ENCODE measurements around the gene LMX1B. TPM values are rescaled to one million over a fixed set of nuclear protein-coding genes. Genes with fewer than 3 reads are reported as not detected.
A peak's percentile ranks its signal among the peaks of the same experiment; 100 is the strongest.
"Not testable (repeated sequence)": the region's sequence is repeated elsewhere in the genome, so short reads cannot be mapped to it uniquely, and the experiment has no call there.

LMX1B gene
- total and polyA plus RNA-seq, 10 donors, result 0.02 to 0.25 TPM; not detected in 8

- WGBS, 5 donors, result 61 to 69% (median 65%) methylated on average over 14 of the region's 14 CpGs
- intact Hi-C loops (cut with DNase I; ENCODE audit: low total_unique reads), result no loop called here
- H3K27me3 ChIP-seq (replicated peaks in 1 of 7), result peaks cover 0 to 19% (median 0%) of the 10 kb centered on the region in 7 donors
- H3K27ac ChIP-seq, result peak overlapping the region; percentile 91 to 99 (median 97)
- H3K9me3 ChIP-seq, result no peaks in the 10 kb centered on the region
- H3K4me3 ChIP-seq, result peak overlapping the region in 7 of 8 donors; percentile 54 to 82 (median 64)
- TF ChIP-seq POLR2AphosphoS5 (IDR thresholded peaks at IDR 0.05), result no peak
- TF ChIP-seq, protein P1, sequence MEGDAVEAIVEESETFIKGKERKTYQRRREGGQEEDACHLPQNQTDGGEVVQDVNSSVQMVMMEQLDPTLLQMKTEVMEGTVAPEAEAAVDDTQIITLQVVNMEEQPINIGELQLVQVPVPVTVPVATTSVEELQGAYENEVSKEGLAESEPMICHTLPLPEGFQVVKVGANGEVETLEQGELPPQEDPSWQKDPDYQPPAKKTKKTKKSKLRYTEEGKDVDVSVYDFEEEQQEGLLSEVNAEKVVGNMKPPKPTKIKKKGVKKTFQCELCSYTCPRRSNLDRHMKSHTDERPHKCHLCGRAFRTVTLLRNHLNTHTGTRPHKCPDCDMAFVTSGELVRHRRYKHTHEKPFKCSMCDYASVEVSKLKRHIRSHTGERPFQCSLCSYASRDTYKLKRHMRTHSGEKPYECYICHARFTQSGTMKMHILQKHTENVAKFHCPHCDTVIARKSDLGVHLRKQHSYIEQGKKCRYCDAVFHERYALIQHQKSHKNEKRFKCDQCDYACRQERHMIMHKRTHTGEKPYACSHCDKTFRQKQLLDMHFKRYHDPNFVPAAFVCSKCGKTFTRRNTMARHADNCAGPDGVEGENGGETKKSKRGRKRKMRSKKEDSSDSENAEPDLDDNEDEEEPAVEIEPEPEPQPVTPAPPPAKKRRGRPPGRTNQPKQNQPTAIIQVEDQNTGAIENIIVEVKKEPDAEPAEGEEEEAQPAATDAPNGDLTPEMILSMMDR (IDR thresholded peaks at IDR 0.05 in 8 of 11, conservative IDR thresholded peaks at IDR 0.05 in 3 of 11), result no peak
- no peak for TF ChIP-seq POLR2A (IDR thresholded peaks at IDR 0.05)
- no peak for DNase-seq
- no peaks in the 10 kb centered on the region for H3K36me3 ChIP-seq
- peaks cover 33 to 51% (median 46%) of the 10 kb centered on the region in 6 donors for H3K4me1 ChIP-seq
Observed at GRCh38 chr9:126723807-126724172, 110.1 kb downstream of the LMX1B start.

DNA sequence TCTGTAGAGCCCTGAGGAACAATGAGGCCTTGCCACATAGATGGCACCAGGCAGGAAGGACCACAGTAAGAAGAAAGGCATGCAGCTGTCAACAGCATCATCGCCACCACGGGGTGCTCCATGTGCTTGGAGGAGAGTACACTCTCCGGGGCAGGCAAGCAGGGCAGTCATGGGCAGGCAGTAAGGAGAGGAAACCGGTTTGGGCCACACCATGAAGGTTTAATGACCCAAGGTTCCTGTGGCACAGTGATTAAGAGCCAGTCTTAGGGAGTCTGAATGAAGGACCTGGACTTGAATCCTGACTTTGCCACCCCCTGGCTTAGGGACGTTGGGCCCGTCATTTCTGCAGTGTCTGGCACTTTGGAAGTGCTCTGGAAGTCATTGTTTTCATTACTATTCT is 110.5 kb downstream of the LMX1B start:
- Histone ChIP-seq H3K27ac (peak overlapping the region in 1 of 8 donors; percentile 99), H3K9me3 (no peaks in the 10 kb centered on the region), H3K4me3 (no peak overlapping the region), H3K27me3 (replicated peaks in 1 of 7) (peaks cover 0 to 19% (median 0%) of the 10 kb centered on the region in 7 donors), H3K36me3 (no peaks in the 10 kb centered on the region), H3K4me1 (peaks cover 28 to 47% (median 42%) of the 10 kb centered on the region in 6 donors)
- TF ChIP-seq POLR2A (IDR thresholded peaks at IDR 0.05) (no peak), POLR2AphosphoS5 (IDR thresholded peaks at IDR 0.05) (no peak)
- TF ChIP-seq, protein P1 (IDR thresholded peaks at IDR 0.05 in 8 of 11, conservative IDR thresholded peaks at IDR 0.05 in 3 of 11), result no peak
- intact Hi-C loops (cut with DNase I; ENCODE audit: low total_unique reads), result no loop called here
- DNase-seq, result no peak
- whole genome bisulfite sequencing, 5 donors, result 65 to 89% (median 71%) methylated on average over 6 of the region's 6 CpGs

GRCh38 chr9:126725485-126725884 is 111.8 kb downstream of the LMX1B start:
- intact Hi-C loops (cut with DNase I; ENCODE audit: low total_unique reads); DNase-seq; H3K36me3 ChIP-seq; H3K4me3 ChIP-seq; H3K9me3 ChIP-seq; H3K27ac ChIP-seq: not testable (repeated sequence)
- WGBS, 5 donors, result 76 to 91% (median 86%) methylated on average over 4 of the region's 4 CpGs
- peaks cover 16 to 34% (median 29%) of the 10 kb centered on the region in 6 donors for H3K4me1 ChIP-seq
- H3K27me3 ChIP-seq (replicated peaks in 1 of 7), result peaks cover 0 to 19% (median 0%) of the 10 kb centered on the region in 7 donors

DNA sequence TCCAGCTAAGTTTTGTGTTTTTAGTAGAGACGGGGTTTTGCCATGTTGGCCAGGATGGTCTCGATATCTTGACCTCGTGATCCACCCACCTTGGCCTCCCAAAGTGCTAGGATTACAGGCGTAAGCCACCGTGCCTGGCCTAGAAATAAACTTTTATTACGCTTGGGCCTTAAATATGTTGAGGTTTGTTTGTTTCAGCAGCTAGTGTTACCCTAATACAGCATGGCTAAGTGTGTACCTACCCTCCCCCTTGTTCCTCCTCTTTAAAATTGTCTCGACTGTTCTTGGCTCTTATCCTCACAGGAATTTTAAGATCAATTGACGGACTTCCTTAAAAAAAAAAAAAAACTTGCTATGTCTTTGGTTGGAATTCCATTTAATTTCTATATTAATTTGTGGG is 114.5 kb downstream of the LMX1B start:
- WGBS, 5 donors, result 88 to 95% (median 91%) methylated on average over 8 of the region's 8 CpGs
- peaks cover 0 to 21% (median 0%) of the 10 kb centered on the region in 7 donors for H3K27me3 ChIP-seq (replicated peaks in 1 of 7)
- DNase-seq; intact Hi-C loops (cut with DNase I; ENCODE audit: low total_unique reads); H3K4me1 ChIP-seq; H3K4me3 ChIP-seq; H3K27ac ChIP-seq; H3K9me3 ChIP-seq; H3K36me3 ChIP-seq: not testable (repeated sequence)

DNA sequence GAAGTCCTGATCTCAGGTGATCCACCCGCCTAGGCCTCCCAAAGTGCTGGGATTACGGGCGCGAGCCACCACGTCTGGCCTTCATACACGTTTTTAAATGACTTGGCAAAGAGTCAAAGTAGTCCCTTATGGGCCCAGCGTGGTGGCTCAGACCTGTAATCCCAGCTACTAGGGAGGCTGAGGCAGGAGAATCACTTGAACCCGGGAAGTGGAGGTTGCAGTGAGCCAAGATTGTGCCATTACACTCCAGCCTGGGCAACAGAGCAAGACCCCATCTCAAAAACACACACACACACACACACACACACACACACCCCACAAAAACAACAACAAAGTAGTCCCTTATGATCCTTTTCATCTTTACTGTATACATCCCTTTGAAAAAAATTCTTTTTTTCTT is 116.9 kb downstream of the LMX1B start:
- H3K27me3 ChIP-seq (replicated peaks in 1 of 7), result peaks cover 0 to 20% (median 0%) of the 10 kb centered on the region in 7 donors
- H3K4me3 ChIP-seq; DNase-seq; H3K4me1 ChIP-seq; intact Hi-C loops (cut with DNase I; ENCODE audit: low total_unique reads); H3K36me3 ChIP-seq; H3K27ac ChIP-seq: not testable (repeated sequence)
- peaks cover 3 to 14% (median 13%) of the 10 kb centered on the region in 8 donors for H3K9me3 ChIP-seq
- 86 to 95% (median 91%) methylated on average over 8 of the region's 8 CpGs for WGBS, 5 donors

DNA sequence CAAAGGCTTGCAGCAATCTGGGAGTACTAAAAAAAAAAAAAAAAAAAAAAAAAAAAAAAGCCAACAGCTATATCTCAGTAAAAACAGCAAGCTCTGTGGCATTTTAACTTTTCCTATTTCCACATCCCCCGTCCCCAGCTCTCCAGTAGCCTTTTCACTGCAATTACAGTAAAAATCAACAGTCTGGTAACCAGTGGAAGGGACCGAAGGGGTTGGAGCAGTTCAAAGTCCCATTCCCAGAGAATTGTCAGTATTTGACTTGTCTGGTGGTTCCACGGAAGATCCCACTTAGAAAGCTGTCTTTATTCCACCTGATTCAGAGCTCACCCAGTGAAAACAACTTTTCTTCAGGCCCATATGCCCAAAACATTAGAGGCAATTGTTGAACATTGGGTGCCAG is 119.3 kb downstream of the LMX1B start:
- WGBS, 5 donors, result 81 to 91% (median 83%) methylated on average over 3 of the region's 3 CpGs
- no peak overlapping the region for H3K4me3 ChIP-seq
- TF ChIP-seq POLR2A (IDR thresholded peaks at IDR 0.05) (no peak), POLR2AphosphoS5 (IDR thresholded peaks at IDR 0.05) (no peak)
- TF ChIP-seq, protein P1 (IDR thresholded peaks at IDR 0.05 in 8 of 11, conservative IDR thresholded peaks at IDR 0.05 in 3 of 11), result no peak
- peaks cover 3 to 23% (median 21%) of the 10 kb centered on the region in 8 donors for H3K9me3 ChIP-seq
- H3K27me3 ChIP-seq (replicated peaks in 1 of 7), result peaks cover 0 to 20% (median 0%) of the 10 kb centered on the region in 7 donors
- intact Hi-C loops (cut with DNase I; ENCODE audit: low total_unique reads), result no loop called here
- no peaks in the 10 kb centered on the region for H3K36me3 ChIP-seq
- no peak for DNase-seq
- H3K4me1 ChIP-seq, result no peaks in the 10 kb centered on the region
- H3K27ac ChIP-seq, result no peak overlapping the region

All from spleen (tissue), 11 donors.